Stimulated activated CD4-positive, alpha-beta T cell treated with anti-CD3 and anti-CD28 coated beads, Interleukin-12 subunit alpha, Interleukin-12 subunit beta, amount 100 ng/mL, for 4 hours (primary cell): Measurements from ENCODE around the gene NONO.
"Not testable (repeated sequence)": the region's sequence is repeated elsewhere in the genome, so short reads cannot be mapped to it uniquely, and the experiment has no call there.

Experiments
- DNase-seq: peaks from one replicate; pipeline ENCODE4 v3.0.0-alpha.2; 2020

The NONO gene

GRCh38 chrX:71292669-71293365 is 9.4 kb downstream of the NONO start:
- DNase-seq: no peak

- DNase-seq: no peak
Observed at GRCh38 chrX:71296806-71297205, 13.4 kb downstream of the NONO start.

- DNase-seq: no peak
Observed at GRCh38 chrX:71298119-71298518, 14.7 kb downstream of the NONO start.

GRCh38 chrX:71300064-71300463 is 16.6 kb downstream of the NONO start:
- not testable (repeated sequence) for DNase-seq

- not testable (repeated sequence) for DNase-seq
Observed at GRCh38 chrX:71300495-71300894, 17.1 kb downstream of the NONO start.

GRCh38 chrX:71301195-71301924 is 17.9 kb downstream of the NONO start, which contains the start of gene ITGB1BP2:
TSS of gene ITGB1BP2 (plus strand) at chrX:71301750. CDS start at chrX:71301807, 57 bp downstream.
- no peak for DNase-seq

GRCh38 chrX:71302461-71303213 is 19.2 kb downstream of the NONO start:
- DNase-seq: no peak

- DNase-seq: no peak
Observed at GRCh38 chrX:71304561-71304960, 21.1 kb downstream of the NONO start.

- no peak for DNase-seq
Observed at GRCh38 chrX:71315917-71316316, 32.5 kb downstream of the NONO start.

- DNase-seq: not testable (repeated sequence)
Observed at GRCh38 chrX:71316959-71317358, 33.5 kb downstream of the NONO start.

GRCh38 chrX:71320126-71320525 is 36.7 kb downstream of the NONO start:
- no peak for DNase-seq

- no peak for DNase-seq
Observed at GRCh38 chrX:71321731-71322130, 38.3 kb downstream of the NONO start.

GRCh38 chrX:71324452-71324851 is 41.0 kb downstream of the NONO start:
- not testable (repeated sequence) for DNase-seq

- DNase-seq: no peak
Observed at GRCh38 chrX:71326394-71326793, 43.0 kb downstream of the NONO start.

- DNase-seq: not testable (repeated sequence)
Observed at GRCh38 chrX:71349151-71349665, 65.8 kb downstream of the NONO start.

GRCh38 chrX:71349867-71350266 is 66.4 kb downstream of the NONO start:
- DNase-seq: not testable (repeated sequence)
